NCI-H345 treated with DMSO at 0.1 percent for 48 hours (cell line): ENCODE measurements around the gene STAT4.

Experiments
- DNase-seq: peaks from one replicate; lab custom pipeline; 2025; ENCODE audit not compliant: unreplicated experiment; lab: John Stamatoyannopoulos, UW

The STAT4 gene

GRCh38 chr2:191145769-191146471 is 4.9 kb downstream of the STAT4 start:
- DNase-seq: no peak

GRCh38 chr2:191144217-191144616 is 6.6 kb downstream of the STAT4 start:
- no peak for DNase-seq

GRCh38 chr2:191143791-191144190 is 7.0 kb downstream of the STAT4 start:
- no peak for DNase-seq

GRCh38 chr2:191128911-191129304 is 21.9 kb downstream of the STAT4 start:
- DNase-seq: no peak

GRCh38 chr2:191128172-191128910 is 22.5 kb downstream of the STAT4 start:
- DNase-seq: no peak

GRCh38 chr2:191127235-191127634 is 23.6 kb downstream of the STAT4 start:
- no peak for DNase-seq

GRCh38 chr2:191126386-191127085 is 24.3 kb downstream of the STAT4 start:
- no peak for DNase-seq

- DNase-seq: no peak
Measured at GRCh38 chr2:191125646-191126045, 25.1 kb downstream of the STAT4 start.

- DNase-seq: no peak
Measured at GRCh38 chr2:191122638-191123294, 28.0 kb downstream of the STAT4 start.

GRCh38 chr2:191117341-191117740 is 33.5 kb downstream of the STAT4 start:
- DNase-seq: no peak

- DNase-seq: no peak
Measured at GRCh38 chr2:191115804-191116203, 35.0 kb downstream of the STAT4 start.

- no peak for DNase-seq
Measured at GRCh38 chr2:191115391-191115790, 35.4 kb downstream of the STAT4 start.

GRCh38 chr2:191114403-191114886 is 36.3 kb downstream of the STAT4 start:
- DNase-seq: no peak

GRCh38 chr2:191113761-191114160 is 37.0 kb downstream of the STAT4 start:
- no peak for DNase-seq

GRCh38 chr2:191112448-191112901 is 38.3 kb downstream of the STAT4 start:
- DNase-seq: no peak

- no peak for DNase-seq
Measured at GRCh38 chr2:191109888-191110287, 40.9 kb downstream of the STAT4 start.

- no peak for DNase-seq
Measured at GRCh38 chr2:191108331-191108730, 42.5 kb downstream of the STAT4 start.

GRCh38 chr2:191105082-191105481 is 45.7 kb downstream of the STAT4 start:
- no peak for DNase-seq

- DNase-seq: no peak
Measured at GRCh38 chr2:191103774-191104173, 47.0 kb downstream of the STAT4 start.

GRCh38 chr2:191100216-191100615 is 50.6 kb downstream of the STAT4 start:
- DNase-seq: no peak

- DNase-seq: no peak
Measured at GRCh38 chr2:191087311-191087710, 63.5 kb downstream of the STAT4 start.
